SK-N-SH treated with all-trans-retinoic acid at 6 μM for 48 hours (cell line): ENCODE results near the gene ISLR2.
"Not testable (repeated sequence)": the region's sequence is repeated elsewhere in the genome, so short reads cannot be mapped to it uniquely, and the experiment has no call there.

Source experiments
- ATAC-seq: fragments of 200-7000 bp; cut with Tn5 transposase; 3 replicates; pipeline ENCODE4 v1.9.1; 2020; ENCODE audit warnings: mild to moderate bottlenecking, moderate library complexity
- ARNTL ChIP-seq: fragments of 450-650 bp; formaldehyde crosslinking; IDR thresholded peaks from 2 replicates; pipeline ENCODE4 v1.5.0; 2020; ENCODE audit warnings: low read depth, mild to moderate bottlenecking, moderate library complexity, borderline replicate concordance
- BACH2 ChIP-seq: fragments of 250-450 bp; sonication (Bioruptor Pico); IDR thresholded peaks from 2 replicates; pipeline ENCODE4 v1.9.0; 2021; ENCODE audit warnings: mild to moderate bottlenecking, borderline replicate concordance
- CSDC2 ChIP-seq: fragments of 250-450 bp; sonication (Bioruptor Pico); IDR thresholded peaks from 2 replicates; pipeline ENCODE4 v1.5.0; 2020; ENCODE audit warnings: mild to moderate bottlenecking, moderate library complexity
- ESRRG ChIP-seq: fragments of 250-450 bp; sonication (Bioruptor Pico); IDR thresholded peaks from 2 replicates; pipeline ENCODE4 v1.6.1; 2021; ENCODE audit warnings: mild to moderate bottlenecking
- GLIS3 ChIP-seq: fragments of 250-450 bp; sonication (Bioruptor Pico); IDR thresholded peaks from 2 replicates; pipeline ENCODE4 v1.5.0; 2020; ENCODE audit warnings: mild to moderate bottlenecking, moderate library complexity
- ISL1 ChIP-seq: fragments of 250-450 bp; sonication (Bioruptor Pico); IDR thresholded peaks from 2 replicates; pipeline ENCODE4 v2.1.2; 2022; ENCODE audit warnings: mild to moderate bottlenecking, moderate library complexity
- OSR1 ChIP-seq: fragments of 250-450 bp; sonication (Bioruptor Pico); IDR thresholded peaks from 2 replicates; pipeline ENCODE4 v1.8.0; 2022; ENCODE audit warnings: moderate library complexity, mild to moderate bottlenecking, inconsistent platforms
- PPARA ChIP-seq: fragments of 250-450 bp; sonication (Bioruptor Pico); IDR thresholded peaks from 2 replicates; pipeline ENCODE4 v1.5.0; 2020; ENCODE audit warnings: mild to moderate bottlenecking, borderline replicate concordance
- RARB ChIP-seq: fragments of 250-450 bp; sonication (Bioruptor Pico); IDR thresholded peaks from 2 replicates; pipeline ENCODE4 v1.8.0; 2021; ENCODE audit warnings: mild to moderate bottlenecking, moderate library complexity
- SNAI2 ChIP-seq: fragments of 250-450 bp; sonication (Bioruptor Pico); IDR thresholded peaks from 2 replicates; pipeline ENCODE4 v1.5.0; 2020; ENCODE audit warnings: mild to moderate bottlenecking, moderate library complexity
- TCF4 ChIP-seq: fragments of 250-450 bp; sonication (Bioruptor Pico); IDR thresholded peaks from 2 replicates; pipeline ENCODE4 v1.8.0; 2021; ENCODE audit warnings: mild to moderate bottlenecking, moderate library complexity, borderline replicate concordance
- TOX ChIP-seq: fragments of 250-450 bp; sonication (Bioruptor Pico); IDR thresholded peaks from 2 replicates; pipeline ENCODE4 v1.8.0; 2021; ENCODE audit warnings: mild to moderate bottlenecking, moderate library complexity, borderline replicate concordance
- ZC3H10 ChIP-seq: fragments of 250-450 bp; sonication (Bioruptor Pico); IDR thresholded peaks from 2 replicates; pipeline ENCODE4 v1.5.1; 2021; ENCODE audit warnings: mild to moderate bottlenecking, moderate library complexity
- ZFP3 ChIP-seq: fragments of 250-450 bp; sonication (Bioruptor Pico); IDR thresholded peaks from 2 replicates; pipeline ENCODE4 v1.5.0; 2020; ENCODE audit warnings: mild to moderate bottlenecking, moderate library complexity
- ZFP30 ChIP-seq: fragments of 450-650 bp; formaldehyde crosslinking; IDR thresholded peaks from 2 replicates; pipeline ENCODE4 v1.5.0; 2022; ENCODE audit warnings: mild to moderate bottlenecking, moderate library complexity
- ZNF70 ChIP-seq: fragments of 450-650 bp; formaldehyde crosslinking; IDR thresholded peaks from 2 replicates; pipeline ENCODE4 v1.5.0; 2020; ENCODE audit warnings: mild to moderate bottlenecking, moderate library complexity
- ZNF8 ChIP-seq: fragments of 450-650 bp; formaldehyde crosslinking; IDR thresholded peaks from 2 replicates; pipeline ENCODE4 v1.5.0; 2020; ENCODE audit warnings: mild to moderate bottlenecking, moderate library complexity
- TF ChIP-seq, protein P1 (sequence below): fragments of 250-450 bp; sonication (Bioruptor Pico); IDR thresholded peaks from 2 replicates; pipeline ENCODE4 v1.5.1; 2020; ENCODE audit warnings: low read depth, mild to moderate bottlenecking, moderate library complexity
- TF ChIP-seq, protein P2 (sequence below): fragments of 250-450 bp; sonication (Bioruptor Pico); IDR thresholded peaks from 2 replicates; pipeline ENCODE4 v1.8.0; 2021; ENCODE audit warnings: low read depth, mild to moderate bottlenecking, moderate library complexity, borderline replicate concordance
- TF ChIP-seq, protein P3 (sequence below): fragments of 250-450 bp; sonication (Bioruptor Pico); IDR thresholded peaks from 2 replicates; pipeline ENCODE4 v1.5.1; 2021; ENCODE audit warnings: mild to moderate bottlenecking, moderate library complexity
- TF ChIP-seq, protein P4 (sequence below): fragments of 250-450 bp; sonication (Bioruptor Pico); IDR thresholded peaks from 2 replicates; pipeline ENCODE4 v1.8.0; 2020; ENCODE audit warnings: mild to moderate bottlenecking, moderate library complexity, borderline replicate concordance
- TF ChIP-seq, protein P5 (sequence below): fragments of 250-450 bp; sonication (Bioruptor Pico); IDR thresholded peaks from 2 replicates; pipeline ENCODE4 v1.5.0; 2020; ENCODE audit warnings: mild to moderate bottlenecking, moderate library complexity

Gene ISLR2

DNA sequence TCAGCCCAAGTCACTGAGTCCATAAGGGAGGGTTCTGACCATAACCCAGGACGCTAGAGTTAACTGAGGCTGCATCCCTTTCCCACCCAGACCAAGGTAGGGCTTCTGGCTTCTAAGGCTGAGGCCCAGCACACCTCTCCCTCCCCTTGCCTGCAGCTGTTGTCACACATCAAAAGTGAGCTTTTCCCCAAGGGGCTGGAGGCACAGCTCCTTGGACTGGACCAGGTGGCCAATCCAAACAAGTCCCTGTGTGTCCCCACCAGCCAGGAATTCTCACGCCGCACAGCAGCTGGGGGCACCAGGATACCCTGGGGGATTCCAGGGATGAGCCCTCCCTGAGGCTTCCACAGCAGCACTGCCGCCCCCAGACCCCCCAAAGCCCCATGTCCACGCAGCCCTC, 22.3 kb upstream of the ISLR2 start (continued):
- TF ChIP-seq, protein P1, sequence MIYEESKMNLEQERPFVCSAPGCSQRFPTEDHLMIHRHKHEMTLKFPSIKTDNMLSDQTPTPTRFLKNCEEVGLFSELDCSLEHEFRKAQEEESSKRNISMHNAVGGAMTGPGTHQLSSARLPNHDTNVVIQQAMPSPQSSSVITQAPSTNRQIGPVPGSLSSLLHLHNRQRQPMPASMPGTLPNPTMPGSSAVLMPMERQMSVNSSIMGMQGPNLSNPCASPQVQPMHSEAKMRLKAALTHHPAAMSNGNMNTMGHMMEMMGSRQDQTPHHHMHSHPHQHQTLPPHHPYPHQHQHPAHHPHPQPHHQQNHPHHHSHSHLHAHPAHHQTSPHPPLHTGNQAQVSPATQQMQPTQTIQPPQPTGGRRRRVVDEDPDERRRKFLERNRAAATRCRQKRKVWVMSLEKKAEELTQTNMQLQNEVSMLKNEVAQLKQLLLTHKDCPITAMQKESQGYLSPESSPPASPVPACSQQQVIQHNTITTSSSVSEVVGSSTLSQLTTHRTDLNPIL, result no peak
- TF ChIP-seq GLIS3 (CRISPR knock-in tag) (no peak), PPARA (CRISPR knock-in tag) (no peak), TOX (CRISPR knock-in tag) (no peak), ZFP30 (CRISPR knock-in tag) (no peak), ZNF8 (no peak), RARB (no peak), ESRRG (CRISPR knock-in tag) (no peak), ISL1 (CRISPR knock-in tag) (no peak), ARNTL (no peak)
- TF ChIP-seq, protein P2, sequence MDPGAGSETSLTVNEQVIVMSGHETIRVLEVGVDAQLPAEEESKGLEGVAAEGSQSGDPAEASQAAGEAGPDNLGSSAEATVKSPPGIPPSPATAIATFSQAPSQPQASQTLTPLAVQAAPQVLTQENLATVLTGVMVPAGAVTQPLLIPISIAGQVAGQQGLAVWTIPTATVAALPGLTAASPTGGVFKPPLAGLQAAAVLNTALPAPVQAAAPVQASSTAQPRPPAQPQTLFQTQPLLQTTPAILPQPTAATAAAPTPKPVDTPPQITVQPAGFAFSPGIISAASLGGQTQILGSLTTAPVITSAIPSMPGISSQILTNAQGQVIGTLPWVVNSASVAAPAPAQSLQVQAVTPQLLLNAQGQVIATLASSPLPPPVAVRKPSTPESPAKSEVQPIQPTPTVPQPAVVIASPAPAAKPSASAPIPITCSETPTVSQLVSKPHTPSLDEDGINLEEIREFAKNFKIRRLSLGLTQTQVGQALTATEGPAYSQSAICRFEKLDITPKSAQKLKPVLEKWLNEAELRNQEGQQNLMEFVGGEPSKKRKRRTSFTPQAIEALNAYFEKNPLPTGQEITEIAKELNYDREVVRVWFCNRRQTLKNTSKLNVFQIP (CRISPR knock-in tag), result no peak
- TF ChIP-seq, all 23 proteins: peak for 0

- not testable (repeated sequence) for ATAC-seq
These were observed 21.8 kb upstream of the ISLR2 start for GRCh38 chr15:74108611-74109010.

DNA sequence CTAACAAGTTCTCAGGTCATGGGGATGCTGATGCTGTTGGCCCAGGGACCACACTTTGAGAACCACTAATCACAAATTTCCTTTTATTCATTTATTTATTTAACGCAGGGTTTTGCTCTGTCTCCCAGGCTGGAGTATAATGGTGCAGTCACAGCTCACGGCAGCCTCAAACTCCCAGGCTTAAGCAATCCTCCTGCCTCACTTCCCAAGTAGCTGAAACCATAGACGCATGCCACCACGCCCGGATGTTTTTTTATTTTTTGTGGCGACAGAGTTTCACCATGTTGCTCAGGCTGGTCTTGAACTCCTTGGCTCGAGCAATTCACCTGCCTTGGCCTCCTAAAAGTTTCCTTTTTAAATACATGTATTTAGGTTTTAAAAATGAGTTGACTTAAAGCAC, 20.7 kb upstream of the ISLR2 start:
- TF ChIP-seq ZNF70 (CRISPR knock-in tag) (no peak), SNAI2 (CRISPR knock-in tag) (no peak), ZC3H10 (CRISPR knock-in tag) (no peak), PPARA (CRISPR knock-in tag) (no peak), ZFP3 (CRISPR knock-in tag) (no peak), TCF4 (CRISPR knock-in tag) (no peak), OSR1 (CRISPR knock-in tag) (no peak), ESRRG (CRISPR knock-in tag) (no peak)
- no peak for ATAC-seq

DNA sequence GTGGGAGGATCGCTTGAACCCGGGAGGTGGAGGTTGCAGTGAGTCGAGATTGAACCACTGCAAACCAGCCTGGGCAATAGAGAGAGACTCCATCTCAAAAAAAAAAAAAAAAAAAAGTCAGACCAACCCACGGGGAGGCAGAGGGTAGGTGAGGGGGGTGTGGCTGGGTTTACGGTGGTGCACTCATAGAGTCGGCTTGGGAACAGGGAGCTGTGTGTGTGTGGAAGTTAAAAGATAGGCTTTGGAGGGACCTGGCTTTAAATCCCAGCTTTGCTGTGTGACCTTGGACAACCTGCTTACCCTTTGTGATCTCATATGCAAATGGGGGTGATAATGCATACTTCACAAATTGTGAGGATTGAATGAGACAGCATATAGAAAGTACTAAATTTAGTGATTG, 10.0 kb upstream of the ISLR2 start:
- TF ChIP-seq TOX (CRISPR knock-in tag), result no peak
- ATAC-seq, result no peak

- no peak for TF ChIP-seq ISL1 (CRISPR knock-in tag)
- TF ChIP-seq OSR1 (CRISPR knock-in tag), result no peak
- TF ChIP-seq TOX (CRISPR knock-in tag), result no peak
- TF ChIP-seq, protein P2 (CRISPR knock-in tag), result no peak
- TF ChIP-seq SNAI2 (CRISPR knock-in tag), result no peak
- no peak for TF ChIP-seq ARNTL
- no peak for TF ChIP-seq ZNF70 (CRISPR knock-in tag)
- no peak for TF ChIP-seq ESRRG (CRISPR knock-in tag)
- no peak for TF ChIP-seq GLIS3 (CRISPR knock-in tag)
- TF ChIP-seq ZNF8, result no peak
- TF ChIP-seq CSDC2 (CRISPR knock-in tag), result no peak
- no peak for TF ChIP-seq ZC3H10 (CRISPR knock-in tag)
- TF ChIP-seq, protein P3, sequence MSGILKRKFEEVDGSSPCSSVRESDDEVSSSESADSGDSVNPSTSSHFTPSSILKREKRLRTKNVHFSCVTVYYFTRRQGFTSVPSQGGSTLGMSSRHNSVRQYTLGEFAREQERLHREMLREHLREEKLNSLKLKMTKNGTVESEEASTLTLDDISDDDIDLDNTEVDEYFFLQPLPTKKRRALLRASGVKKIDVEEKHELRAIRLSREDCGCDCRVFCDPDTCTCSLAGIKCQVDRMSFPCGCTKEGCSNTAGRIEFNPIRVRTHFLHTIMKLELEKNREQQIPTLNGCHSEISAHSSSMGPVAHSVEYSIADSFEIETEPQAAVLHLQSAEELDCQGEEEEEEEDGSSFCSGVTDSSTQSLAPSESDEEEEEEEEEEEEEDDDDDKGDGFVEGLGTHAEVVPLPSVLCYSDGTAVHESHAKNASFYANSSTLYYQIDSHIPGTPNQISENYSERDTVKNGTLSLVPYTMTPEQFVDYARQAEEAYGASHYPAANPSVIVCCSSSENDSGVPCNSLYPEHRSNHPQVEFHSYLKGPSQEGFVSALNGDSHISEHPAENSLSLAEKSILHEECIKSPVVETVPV (CRISPR knock-in tag), result no peak
- TF ChIP-seq, protein P1, result no peak
- no peak for TF ChIP-seq ZFP30 (CRISPR knock-in tag)
- no peak for TF ChIP-seq TCF4 (CRISPR knock-in tag)
- no peak for TF ChIP-seq BACH2 (CRISPR knock-in tag)
- TF ChIP-seq PPARA (CRISPR knock-in tag), result no peak
- TF ChIP-seq, protein P4, sequence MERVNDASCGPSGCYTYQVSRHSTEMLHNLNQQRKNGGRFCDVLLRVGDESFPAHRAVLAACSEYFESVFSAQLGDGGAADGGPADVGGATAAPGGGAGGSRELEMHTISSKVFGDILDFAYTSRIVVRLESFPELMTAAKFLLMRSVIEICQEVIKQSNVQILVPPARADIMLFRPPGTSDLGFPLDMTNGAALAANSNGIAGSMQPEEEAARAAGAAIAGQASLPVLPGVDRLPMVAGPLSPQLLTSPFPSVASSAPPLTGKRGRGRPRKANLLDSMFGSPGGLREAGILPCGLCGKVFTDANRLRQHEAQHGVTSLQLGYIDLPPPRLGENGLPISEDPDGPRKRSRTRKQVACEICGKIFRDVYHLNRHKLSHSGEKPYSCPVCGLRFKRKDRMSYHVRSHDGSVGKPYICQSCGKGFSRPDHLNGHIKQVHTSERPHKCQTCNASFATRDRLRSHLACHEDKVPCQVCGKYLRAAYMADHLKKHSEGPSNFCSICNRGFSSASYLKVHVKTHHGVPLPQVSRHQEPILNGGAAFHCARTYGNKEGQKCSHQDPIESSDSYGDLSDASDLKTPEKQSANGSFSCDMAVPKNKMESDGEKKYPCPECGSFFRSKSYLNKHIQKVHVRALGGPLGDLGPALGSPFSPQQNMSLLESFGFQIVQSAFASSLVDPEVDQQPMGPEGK, result no peak
- TF ChIP-seq, protein P5, sequence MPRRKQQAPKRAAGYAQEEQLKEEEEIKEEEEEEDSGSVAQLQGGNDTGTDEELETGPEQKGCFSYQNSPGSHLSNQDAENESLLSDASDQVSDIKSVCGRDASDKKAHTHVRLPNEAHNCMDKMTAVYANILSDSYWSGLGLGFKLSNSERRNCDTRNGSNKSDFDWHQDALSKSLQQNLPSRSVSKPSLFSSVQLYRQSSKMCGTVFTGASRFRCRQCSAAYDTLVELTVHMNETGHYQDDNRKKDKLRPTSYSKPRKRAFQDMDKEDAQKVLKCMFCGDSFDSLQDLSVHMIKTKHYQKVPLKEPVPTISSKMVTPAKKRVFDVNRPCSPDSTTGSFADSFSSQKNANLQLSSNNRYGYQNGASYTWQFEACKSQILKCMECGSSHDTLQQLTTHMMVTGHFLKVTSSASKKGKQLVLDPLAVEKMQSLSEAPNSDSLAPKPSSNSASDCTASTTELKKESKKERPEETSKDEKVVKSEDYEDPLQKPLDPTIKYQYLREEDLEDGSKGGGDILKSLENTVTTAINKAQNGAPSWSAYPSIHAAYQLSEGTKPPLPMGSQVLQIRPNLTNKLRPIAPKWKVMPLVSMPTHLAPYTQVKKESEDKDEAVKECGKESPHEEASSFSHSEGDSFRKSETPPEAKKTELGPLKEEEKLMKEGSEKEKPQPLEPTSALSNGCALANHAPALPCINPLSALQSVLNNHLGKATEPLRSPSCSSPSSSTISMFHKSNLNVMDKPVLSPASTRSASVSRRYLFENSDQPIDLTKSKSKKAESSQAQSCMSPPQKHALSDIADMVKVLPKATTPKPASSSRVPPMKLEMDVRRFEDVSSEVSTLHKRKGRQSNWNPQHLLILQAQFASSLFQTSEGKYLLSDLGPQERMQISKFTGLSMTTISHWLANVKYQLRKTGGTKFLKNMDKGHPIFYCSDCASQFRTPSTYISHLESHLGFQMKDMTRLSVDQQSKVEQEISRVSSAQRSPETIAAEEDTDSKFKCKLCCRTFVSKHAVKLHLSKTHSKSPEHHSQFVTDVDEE, result no peak
- no peak for ATAC-seq
These were observed 9.3 kb upstream of the ISLR2 start for GRCh38 chr15:74121039-74121438.
